ENCODE results near the gene RNF34.

The RNF34 gene

DNA sequence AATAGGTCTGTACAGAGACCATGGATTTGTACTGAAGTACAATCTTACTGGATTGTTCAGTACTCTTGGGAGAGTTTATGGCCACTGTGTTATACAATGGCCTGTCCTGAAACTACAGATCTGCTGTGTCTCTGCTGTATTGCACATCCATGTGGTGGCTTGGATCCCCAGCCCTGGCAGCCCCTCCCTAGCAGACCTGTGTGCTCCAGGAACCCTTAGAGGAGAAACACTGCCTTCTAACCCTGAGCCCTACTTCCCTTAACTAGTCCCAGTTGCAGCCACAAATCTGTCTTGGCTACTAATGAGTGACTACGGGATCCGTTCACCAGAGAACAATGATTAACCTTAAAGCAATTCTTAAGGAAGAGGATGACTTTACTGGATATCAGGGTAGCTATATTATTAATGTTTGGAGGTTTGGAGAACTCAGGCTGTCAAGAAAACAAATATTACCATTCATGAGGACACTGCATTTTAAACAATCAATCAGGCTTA lies 27.7 kb downstream of the RNF34 start:
- Mint-ChIP-seq H3K27me3 (ENCODE audit: low read depth) (no peaks in the 10 kb centered on the region), H3K27ac (peak overlapping the region in 2 of 3 experiments; percentile 46 to 66)

DNA sequence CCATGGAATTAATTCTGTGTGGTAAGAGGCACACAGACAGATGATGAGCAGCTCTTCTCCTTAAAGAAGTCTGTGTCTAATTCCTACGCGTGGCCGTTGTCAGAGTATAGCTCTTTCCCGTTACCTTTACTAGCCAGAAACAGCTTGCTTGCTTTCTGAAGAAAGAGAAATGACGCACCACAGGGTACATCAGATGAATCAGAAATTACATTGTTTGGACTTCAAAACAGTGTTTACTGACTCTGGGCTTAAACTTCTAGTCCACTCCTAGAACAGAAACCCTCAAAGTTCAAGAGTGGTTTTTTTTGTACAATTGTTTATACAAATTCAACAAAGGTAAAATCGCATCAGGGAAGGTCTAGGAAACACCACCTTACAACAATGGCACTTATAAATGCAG lies 29.0 kb downstream of the RNF34 start:
- no peak overlapping the region for H3K4me3 Mint-ChIP-seq
- H3K4me1 Mint-ChIP-seq, result peaks cover 1% of the 10 kb centered on the region
- H3K36me3 Mint-ChIP-seq (ENCODE audit: low read depth), result peaks cover 87% of the 10 kb centered on the region
- TF ChIP-seq, protein P1, sequence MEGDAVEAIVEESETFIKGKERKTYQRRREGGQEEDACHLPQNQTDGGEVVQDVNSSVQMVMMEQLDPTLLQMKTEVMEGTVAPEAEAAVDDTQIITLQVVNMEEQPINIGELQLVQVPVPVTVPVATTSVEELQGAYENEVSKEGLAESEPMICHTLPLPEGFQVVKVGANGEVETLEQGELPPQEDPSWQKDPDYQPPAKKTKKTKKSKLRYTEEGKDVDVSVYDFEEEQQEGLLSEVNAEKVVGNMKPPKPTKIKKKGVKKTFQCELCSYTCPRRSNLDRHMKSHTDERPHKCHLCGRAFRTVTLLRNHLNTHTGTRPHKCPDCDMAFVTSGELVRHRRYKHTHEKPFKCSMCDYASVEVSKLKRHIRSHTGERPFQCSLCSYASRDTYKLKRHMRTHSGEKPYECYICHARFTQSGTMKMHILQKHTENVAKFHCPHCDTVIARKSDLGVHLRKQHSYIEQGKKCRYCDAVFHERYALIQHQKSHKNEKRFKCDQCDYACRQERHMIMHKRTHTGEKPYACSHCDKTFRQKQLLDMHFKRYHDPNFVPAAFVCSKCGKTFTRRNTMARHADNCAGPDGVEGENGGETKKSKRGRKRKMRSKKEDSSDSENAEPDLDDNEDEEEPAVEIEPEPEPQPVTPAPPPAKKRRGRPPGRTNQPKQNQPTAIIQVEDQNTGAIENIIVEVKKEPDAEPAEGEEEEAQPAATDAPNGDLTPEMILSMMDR (IDR thresholded peaks at IDR 0.05; ENCODE audit: unreplicated experiment in 3 of 3), result no peak
- no peaks in the 10 kb centered on the region for H3K9me3 Mint-ChIP-seq
- H3K27ac Mint-ChIP-seq, result no peak overlapping the region
- no peaks in the 10 kb centered on the region for H3K27me3 Mint-ChIP-seq (ENCODE audit: low read depth)

More for the DNA sequence above, 27.7 kb downstream of the RNF34 start:
- Mint-ChIP-seq H3K4me3 (no peak overlapping the region), H3K4me1 (peaks cover 6% of the 10 kb centered on the region), H3K36me3 (ENCODE audit: low read depth) (peaks cover 83% of the 10 kb centered on the region), H3K9me3 (no peaks in the 10 kb centered on the region)
- TF ChIP-seq, protein P1 (IDR thresholded peaks at IDR 0.05; ENCODE audit: unreplicated experiment in 3 of 3), result no peak

DNA sequence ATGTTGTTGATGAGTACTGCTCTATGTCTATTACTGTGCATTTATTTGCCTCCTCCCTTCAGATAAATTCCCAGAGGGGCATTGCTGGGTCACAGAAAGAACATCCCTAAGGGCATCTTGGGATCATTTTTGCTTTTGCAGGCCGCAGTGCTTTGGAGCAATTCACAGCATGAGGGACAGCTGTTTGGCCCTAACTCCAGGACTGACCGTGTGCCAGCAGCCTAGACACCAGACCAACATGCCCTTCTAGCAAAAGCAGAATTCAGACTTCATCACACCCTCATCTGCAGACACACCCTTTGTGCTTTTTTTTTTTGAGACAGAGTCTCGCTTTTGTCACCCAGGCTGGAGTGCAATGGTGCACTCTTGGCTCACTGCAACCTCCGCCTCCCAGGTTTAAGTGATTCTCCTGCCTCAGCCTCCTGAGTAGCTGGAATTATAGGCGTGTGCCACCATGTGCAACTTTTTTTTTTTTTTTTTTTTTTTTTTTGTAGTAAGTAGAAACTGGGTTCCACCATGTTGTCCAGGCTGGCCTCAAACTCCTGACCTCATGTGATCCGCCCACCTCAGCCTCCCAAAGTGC lies 31.0 kb downstream of the RNF34 start:
- Mint-ChIP-seq H3K9me3 (peaks cover 7% of the 10 kb centered on the region), H3K4me1 (no peaks in the 10 kb centered on the region), H3K36me3 (ENCODE audit: low read depth) (peaks cover 92% of the 10 kb centered on the region), H3K27ac (no peak overlapping the region), H3K4me3 (no peak overlapping the region), H3K27me3 (ENCODE audit: low read depth) (no peaks in the 10 kb centered on the region)
- TF ChIP-seq, protein P1 (IDR thresholded peaks at IDR 0.05; ENCODE audit: unreplicated experiment in 3 of 3), result no peak

DNA sequence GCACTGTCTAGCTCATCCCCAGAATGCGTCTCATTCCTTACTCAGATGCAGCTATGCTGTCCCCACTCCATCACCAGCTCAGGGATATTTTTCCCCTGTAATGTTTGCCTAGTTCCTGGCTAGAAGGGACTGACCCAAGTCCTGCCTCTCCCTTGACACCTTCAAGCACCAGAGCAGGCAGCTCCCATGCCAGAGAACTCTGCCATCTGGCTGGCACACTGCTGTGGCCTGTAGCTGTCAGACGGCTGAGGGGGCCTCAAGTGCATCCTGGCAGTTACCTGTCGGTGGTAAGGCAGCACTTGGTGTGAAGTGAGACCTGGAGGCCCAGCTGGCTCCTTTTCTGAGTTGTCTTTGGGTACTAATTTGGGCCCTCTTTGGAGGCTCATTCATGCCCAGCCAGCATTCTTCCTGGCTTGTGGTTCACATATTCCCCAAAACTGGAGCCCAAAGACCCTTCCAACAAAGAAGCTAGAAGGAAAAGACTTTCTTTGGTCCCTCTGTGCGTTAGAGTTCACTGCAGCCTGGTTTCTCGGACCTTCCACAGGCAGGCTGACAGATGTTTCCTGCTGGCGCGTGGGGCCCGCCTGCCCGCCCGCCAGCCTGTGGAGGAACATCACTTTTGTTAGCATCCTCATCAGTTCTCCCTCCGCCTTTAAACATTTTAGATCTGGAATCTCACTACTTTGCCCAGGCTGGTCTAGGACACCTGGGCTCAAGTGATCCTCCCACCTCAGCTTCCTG lies 33.0 kb downstream of the RNF34 start:
- TF ChIP-seq, protein P1 (IDR thresholded peaks at IDR 0.05; ENCODE audit: unreplicated experiment in 3 of 3), result no peak
- no peaks in the 10 kb centered on the region for H3K4me1 Mint-ChIP-seq

DNA sequence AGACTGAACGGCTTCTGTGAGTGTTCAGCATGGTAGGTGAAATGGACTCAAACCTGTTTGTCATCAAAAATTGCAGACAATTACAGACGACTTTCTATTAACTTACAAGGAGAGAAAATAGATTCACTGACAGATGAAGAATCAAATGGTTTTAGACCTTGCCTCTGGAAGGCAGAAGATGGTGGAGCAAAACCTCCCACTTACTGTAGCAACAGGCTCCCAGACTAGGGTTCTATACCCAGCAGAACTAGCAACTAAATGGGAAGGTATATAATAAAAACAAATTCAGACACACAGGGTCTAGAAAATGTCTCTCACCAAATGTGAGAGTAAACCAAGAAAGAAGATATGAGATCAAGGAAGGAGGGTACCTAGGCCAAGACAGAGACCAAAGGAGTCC lies 36.8 kb downstream of the RNF34 start:
- Mint-ChIP-seq H3K9me3 (peaks cover 16% of the 10 kb centered on the region), H3K4me3 (no peak overlapping the region), H3K36me3 (ENCODE audit: low read depth) (peaks cover 94% of the 10 kb centered on the region), H3K27ac (no peak overlapping the region), H3K27me3 (ENCODE audit: low read depth) (no peaks in the 10 kb centered on the region), H3K4me1 (no peaks in the 10 kb centered on the region)
- TF ChIP-seq, protein P1 (IDR thresholded peaks at IDR 0.05; ENCODE audit: unreplicated experiment in 3 of 3), result no peak

More for the DNA sequence above, 33.0 kb downstream of the RNF34 start:
- H3K9me3 Mint-ChIP-seq, result peaks cover 16% of the 10 kb centered on the region
- H3K4me3 Mint-ChIP-seq, result no peak overlapping the region
- no peak overlapping the region for H3K27ac Mint-ChIP-seq
- peaks cover 95% of the 10 kb centered on the region for H3K36me3 Mint-ChIP-seq (ENCODE audit: low read depth)
- H3K27me3 Mint-ChIP-seq (ENCODE audit: low read depth), result no peaks in the 10 kb centered on the region

Measured in nephron (organoid).